Measurements from ENCODE around the gene LPIN1.

DNA sequence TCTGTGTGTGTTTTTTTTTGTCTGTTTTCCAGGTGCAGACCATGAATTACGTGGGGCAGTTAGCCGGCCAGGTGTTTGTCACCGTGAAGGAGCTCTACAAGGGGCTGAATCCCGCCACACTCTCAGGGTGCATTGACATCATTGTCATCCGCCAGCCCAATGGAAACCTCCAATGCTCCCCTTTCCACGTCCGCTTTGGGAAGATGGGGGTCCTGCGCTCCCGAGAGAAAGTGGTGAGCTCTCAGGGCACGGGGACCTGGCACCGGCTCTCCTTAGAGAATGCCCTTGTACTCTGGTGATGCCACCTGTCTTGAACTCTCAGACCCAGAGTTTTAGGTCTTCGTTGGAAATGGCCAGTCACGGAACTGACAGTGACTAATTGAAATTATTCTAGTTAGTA lies 19.1 kb downstream of the LPIN1 start:
- TF ChIP-seq GATA2 (IDR thresholded peaks at IDR 0.05; ENCODE audit: low read depth, low read length) (no peak), GATA3 (IDR thresholded peaks at IDR 0.05; ENCODE audit: low read depth, low read length) (no peak)

Measured in SH-SY5Y (cell line).